ENCODE results near the gene USF1. TPM values are rescaled to one million over a fixed set of nuclear protein-coding genes. Genes with fewer than 3 reads are reported as not detected.
A peak's percentile ranks its signal among the peaks of the same experiment; 100 is the strongest.
"Not testable (repeated sequence)": the region's sequence is repeated elsewhere in the genome, so short reads cannot be mapped to it uniquely, and the experiment has no call there.

Gene USF1
- total RNA-seq, 1 experiment from 2014 or later = 83.2 TPM

- DNase-seq (ENCODE audit: low read depth) = no peak
Measured at GRCh38 chr1:161048949-161049722, 3.4 kb upstream of the USF1 start.

- DNase-seq (ENCODE audit: low read depth) = no peak
Measured at GRCh38 chr1:161047436-161048420, 2.0 kb upstream of the USF1 start.

GRCh38 chr1:161046605-161047228 lies 940 bp upstream of the USF1 start:
- DNase-seq (ENCODE audit: low read depth) = no peak

- DNase-seq (ENCODE audit: low read depth) = peak; percentile 87
Measured at GRCh38 chr1:161044908-161045735, 655 bp downstream of the USF1 start.

- no peak for DNase-seq (ENCODE audit: low read depth)
Measured at GRCh38 chr1:161044535-161044907, 1.3 kb downstream of the USF1 start.

GRCh38 chr1:161039546-161039945 lies 6.2 kb downstream of the USF1 start:
- DNase-seq (ENCODE audit: low read depth) = no peak

- DNase-seq (ENCODE audit: low read depth) = no peak
Measured at GRCh38 chr1:161039154-161039545, 6.6 kb downstream of the USF1 start.

GRCh38 chr1:161038523-161039153 lies 7.1 kb downstream of the USF1 start, which contains the start of gene TSTD1:
TSS of gene TSTD1 (minus strand) at chr1:161038964. CDS start at chr1:161038889, 75 bp downstream.
- DNase-seq (ENCODE audit: low read depth) = peak; percentile 51

- DNase-seq (ENCODE audit: low read depth) = no peak
Measured at GRCh38 chr1:161037661-161038522, 7.9 kb downstream of the USF1 start.

- DNase-seq (ENCODE audit: low read depth) = no peak
Measured at GRCh38 chr1:161033751-161034150, 12.0 kb downstream of the USF1 start.

- DNase-seq (ENCODE audit: low read depth) = no peak
Measured at GRCh38 chr1:161032409-161032808, 13.4 kb downstream of the USF1 start.

GRCh38 chr1:161031874-161032273 lies 13.9 kb downstream of the USF1 start:
- no peak for DNase-seq (ENCODE audit: low read depth)

- DNase-seq (ENCODE audit: low read depth) = not testable (repeated sequence)
Measured at GRCh38 chr1:161029466-161029865, 16.3 kb downstream of the USF1 start.

- not testable (repeated sequence) for DNase-seq (ENCODE audit: low read depth)
Measured at GRCh38 chr1:161026954-161027353, 18.8 kb downstream of the USF1 start.

GRCh38 chr1:161022432-161022831 lies 23.3 kb downstream of the USF1 start:
- not testable (repeated sequence) for DNase-seq (ENCODE audit: low read depth)

- no peak for DNase-seq (ENCODE audit: low read depth)
Measured at GRCh38 chr1:161021970-161022353, 23.8 kb downstream of the USF1 start.

- DNase-seq (ENCODE audit: low read depth) = no peak
Measured at GRCh38 chr1:161021165-161021969, 24.4 kb downstream of the USF1 start.

GRCh38 chr1:161020509-161021164 lies 25.1 kb downstream of the USF1 start, which contains the start of gene F11R:
TSS of gene F11R (minus strand) at chr1:161021152. CDS start at chr1:161021073, 79 bp downstream.
- no peak for DNase-seq (ENCODE audit: low read depth)
